GM19468 (cell line): Measurements from ENCODE around the gene RHAG.
"Not testable (repeated sequence)": the region's sequence is repeated elsewhere in the genome, so short reads cannot be mapped to it uniquely, and the experiment has no call there.

Experiments
- ATAC-seq: cut with Tn5 transposase; IDR thresholded peaks from one replicate; pipeline ENCODE4 v1.9.1; 2021; ENCODE audit warnings: mild to moderate bottlenecking, moderate library complexity, moderate number of reproducible peaks; ENCODE audit not compliant: unreplicated experiment; ENCODE audit errors: extremely low read depth

The RHAG gene

DNA sequence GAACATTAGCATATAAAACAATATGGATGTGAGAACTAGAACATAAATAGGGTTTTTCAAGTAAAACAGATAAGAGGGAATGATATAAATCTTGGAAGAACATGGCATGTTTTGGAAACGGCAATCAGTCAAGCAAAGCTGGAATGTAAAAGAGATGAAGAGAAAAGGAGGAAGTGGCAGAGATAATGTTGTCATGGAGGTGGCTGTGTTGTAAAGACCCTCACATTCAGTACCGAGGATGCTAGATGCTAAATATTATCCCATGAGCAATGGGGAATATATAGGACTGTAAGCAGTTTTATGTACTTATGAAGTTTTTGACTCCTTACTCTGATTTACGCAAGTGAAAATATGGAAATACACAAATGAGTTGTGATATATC lies 702 bp upstream of the RHAG start:
- no peak for ATAC-seq

DNA sequence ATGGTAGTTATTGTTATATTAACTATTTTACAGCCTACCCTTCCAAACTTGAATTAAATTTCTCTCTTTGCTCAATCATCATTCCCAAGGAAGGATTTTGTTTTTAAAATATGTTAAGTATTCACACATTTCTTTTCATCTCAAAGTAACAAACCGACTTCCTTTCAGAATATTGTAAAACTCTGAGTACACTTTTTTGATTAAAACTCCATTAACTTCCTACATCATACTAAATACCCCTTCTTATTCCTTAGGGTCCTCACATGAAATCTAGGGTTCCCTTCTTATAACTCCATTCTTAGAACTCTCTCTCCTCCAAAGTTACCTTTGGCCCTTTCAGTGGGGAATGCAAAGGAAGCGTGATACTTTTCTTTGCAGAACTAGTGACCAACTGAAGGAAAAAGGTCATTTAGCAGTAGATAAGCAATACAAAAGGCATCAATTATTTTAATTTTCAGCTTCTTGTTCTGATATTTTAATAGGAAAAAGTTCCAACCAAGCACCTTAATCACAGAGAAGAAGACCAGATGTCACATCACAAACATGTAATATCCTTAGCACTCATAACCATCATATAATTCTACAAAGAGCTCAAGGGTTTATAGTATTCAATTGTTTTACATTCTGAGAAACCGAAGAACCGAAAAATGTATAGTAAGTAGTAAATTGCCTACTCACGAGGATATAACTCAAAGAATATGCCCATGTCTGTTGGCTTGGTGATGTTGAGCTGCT lies 494 bp downstream of the RHAG start:
- no peak for ATAC-seq

DNA sequence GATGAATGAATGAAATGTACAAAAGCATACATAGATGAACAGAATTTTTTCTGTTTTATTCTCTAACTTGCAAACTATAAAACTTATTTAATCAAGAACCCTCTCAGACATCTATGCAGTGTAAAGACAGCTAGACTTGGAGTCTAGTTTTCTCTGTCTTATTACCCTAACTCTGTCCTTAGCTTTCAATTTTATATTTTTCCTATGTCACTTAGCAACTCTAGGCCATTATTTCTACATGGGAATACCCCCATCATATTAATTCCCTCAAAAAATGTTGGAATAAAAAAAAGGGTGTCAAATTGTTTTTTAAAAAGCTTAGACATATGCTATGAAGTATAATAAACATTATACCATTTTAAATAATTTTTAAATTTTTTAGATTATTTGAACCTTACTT lies 1.2 kb downstream of the RHAG start:
- ATAC-seq, result no peak

DNA sequence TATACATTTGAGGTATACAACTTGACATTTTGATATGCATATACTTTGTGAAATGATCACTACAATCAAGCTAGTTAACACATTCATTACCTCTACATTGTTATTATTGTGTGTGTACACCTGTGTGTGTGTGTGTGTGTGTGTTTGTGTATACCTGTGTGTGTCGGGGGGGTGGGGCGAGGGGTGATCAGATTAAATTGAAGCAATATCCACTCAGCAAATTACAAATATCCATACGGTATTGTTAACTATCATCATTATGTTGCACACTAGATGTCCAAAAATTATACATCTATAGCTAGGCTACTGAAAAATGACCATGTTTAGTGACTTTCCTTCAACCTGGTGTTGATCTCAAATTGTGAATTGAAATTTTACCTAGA lies 1.8 kb downstream of the RHAG start:
- no peak for ATAC-seq

DNA sequence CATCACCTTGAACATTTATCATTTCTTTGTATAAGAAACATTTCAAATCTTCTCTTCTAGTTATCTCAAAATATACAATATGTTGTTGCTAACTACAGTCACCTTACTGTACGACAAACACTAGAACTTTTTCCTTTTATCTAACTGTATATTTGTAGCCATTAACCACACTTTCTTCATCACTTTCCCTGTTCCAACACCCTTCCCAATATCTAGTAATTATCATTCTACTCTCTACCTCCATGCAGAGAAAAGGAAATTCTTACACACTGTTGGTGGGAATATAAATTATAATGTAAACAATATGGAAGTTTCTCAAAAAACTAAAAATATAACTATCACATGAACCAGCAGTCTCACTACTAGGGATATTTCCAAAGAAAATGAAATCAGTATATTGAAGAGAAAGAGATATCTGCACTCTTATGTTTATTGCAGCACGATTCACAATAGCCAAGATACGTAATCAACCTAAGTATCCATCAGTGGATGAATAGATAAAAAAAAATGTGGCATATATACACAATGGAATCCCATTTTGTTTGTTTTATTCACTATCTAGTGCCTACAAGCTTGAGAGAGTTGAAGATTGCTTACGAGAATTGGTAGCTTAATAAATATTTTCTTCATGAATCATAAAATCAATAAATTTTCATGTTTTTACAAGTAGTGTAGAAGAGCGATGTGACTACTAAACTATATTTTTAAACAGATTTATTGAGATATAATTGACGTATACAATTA lies 2.4 kb downstream of the RHAG start:
- ATAC-seq, result no peak

DNA sequence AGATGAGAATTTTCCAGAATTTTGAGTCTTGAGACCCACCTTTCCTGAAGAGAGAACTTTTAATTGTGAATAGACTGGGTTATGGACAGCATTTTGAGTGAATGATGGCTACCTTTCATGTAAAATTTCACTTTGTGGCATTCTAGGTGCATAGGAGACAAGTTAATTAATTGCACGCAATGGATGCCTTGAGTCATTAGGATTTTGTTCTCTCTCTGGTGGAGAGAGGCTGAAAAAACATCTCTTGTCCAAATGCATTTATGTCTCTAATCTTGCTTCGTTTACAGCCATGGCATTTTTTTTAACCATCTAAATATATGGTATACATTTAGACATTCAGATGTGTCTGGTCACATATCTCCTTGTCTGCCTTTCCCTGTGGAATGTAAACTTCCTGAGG lies 3.1 kb downstream of the RHAG start:
- ATAC-seq, result no peak

DNA sequence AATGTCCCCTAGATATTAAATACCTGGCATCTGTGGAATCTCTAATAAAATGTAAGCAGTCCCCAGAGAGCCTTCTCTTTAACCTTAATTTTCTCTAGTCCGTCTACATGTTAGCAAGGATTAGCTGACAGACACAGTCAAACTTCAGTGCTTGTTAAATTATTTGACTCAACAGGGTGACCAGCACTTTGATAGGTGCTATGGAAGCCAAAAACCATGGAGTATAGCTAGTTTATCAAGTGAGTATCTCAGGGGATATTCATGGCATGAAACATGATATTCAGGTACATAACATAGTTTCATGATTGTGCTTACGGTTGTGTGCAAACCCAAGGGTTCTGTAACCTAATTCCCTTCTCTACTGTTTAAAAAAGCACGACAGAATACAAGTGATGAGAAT lies 3.9 kb downstream of the RHAG start:
- no peak for ATAC-seq

DNA sequence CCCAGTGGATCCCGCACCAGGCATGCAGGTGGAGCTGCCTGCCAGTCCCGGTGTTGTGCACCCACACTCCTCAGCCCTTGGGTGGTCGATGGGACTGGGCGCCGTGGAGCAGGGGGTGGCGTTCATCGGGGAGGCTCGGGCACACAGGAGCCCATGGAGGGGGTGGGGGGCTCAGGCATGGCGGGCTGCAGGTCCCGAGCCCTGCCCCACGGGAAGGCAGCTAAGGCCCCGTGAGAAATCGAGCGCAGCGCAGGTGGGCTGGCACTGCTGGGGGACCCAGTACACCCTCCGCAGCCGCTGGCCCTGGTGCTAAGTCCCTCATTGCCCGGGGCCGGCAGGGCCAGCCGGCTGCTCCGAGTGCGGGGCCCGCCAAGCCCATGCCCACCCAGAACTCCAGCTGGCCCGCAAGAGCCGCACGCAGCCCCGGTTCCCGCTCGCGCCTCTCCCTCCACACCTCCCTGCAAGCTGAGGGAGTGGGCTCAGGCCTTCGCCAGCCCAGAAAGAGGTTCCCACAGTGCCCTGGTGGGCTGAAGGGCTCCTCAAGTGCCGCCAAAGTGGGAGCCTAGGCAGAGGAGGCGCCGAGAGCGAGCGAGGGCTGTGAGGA lies 7.1 kb downstream of the RHAG start:
- not testable (repeated sequence) for ATAC-seq

DNA sequence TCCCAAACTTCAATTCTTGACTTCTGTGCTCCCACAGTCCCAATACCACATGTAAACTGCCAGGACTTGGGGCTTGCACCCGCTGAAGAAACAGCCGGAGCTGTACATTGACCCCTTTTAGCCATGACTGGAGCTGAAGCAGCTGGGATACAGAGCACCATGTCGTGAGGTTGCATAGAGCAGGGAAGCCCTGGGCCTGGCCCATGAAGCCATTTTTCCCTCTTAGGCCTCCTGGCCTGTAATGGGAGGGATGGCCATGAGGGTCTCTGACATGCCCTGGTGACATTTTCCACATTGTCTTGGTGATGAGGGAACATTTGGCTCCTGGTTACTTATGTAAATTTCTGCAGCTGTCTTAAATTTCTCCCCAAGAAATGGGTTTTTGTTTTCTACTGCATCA lies 9.8 kb downstream of the RHAG start:
- ATAC-seq, result no peak

DNA sequence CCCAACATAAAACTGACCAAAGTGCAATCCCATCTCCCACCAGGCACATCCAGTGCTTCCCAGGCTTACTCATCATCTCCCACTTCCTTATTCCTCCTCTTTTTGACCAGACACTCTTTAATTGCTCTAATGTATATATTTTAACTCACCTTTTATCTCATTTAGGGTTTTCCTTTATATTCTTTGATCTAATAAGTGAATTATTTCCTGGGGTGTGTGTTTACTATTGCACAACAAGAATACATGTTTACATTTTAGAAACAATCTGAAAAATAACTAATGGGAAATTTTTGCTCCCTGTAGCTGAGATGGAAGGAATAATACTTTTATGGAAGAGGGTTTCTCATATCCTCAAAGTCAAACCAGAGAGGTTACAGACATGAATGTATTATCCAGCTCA lies 18.4 kb downstream of the RHAG start:
- no peak for ATAC-seq

DNA sequence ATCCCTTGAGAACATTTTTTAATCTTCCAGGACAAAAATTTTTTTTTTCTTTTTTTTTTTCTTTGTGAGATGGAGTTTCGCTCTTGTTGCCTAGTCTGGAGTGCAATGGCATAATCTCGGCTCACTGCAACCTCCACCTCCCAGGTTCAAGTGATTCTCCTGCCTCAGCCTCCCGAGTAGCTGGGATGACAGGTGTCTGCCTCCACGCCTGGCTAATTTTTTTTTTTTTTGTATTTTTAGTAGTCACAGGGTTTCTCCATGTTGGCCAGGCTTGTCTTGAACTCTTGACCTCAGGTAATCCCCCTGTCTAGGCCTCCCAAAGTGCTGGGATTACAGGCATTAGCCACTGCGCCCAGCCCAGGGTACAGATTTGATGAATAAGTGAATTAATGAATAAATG lies 22.5 kb downstream of the RHAG start:
- not testable (repeated sequence) for ATAC-seq

DNA sequence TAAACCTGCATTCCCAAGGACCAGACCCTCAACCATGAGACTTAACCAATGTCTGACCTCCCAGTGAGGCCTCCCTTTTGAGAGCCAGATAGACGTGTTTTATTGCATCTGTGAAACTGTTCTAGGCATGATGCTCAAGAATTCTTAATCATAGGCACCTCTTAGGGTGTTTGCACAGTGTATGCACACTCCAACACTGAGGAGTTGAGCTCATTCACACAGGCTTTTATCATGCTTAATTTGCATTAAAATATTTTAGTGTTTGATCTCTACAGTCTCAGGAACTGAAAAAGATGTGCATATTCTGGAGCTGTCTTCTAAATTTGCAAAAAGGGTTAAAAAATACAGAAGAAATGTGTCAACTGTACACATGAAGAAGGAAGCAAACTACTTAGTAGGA lies 27.4 kb downstream of the RHAG start:
- ATAC-seq, result no peak

DNA sequence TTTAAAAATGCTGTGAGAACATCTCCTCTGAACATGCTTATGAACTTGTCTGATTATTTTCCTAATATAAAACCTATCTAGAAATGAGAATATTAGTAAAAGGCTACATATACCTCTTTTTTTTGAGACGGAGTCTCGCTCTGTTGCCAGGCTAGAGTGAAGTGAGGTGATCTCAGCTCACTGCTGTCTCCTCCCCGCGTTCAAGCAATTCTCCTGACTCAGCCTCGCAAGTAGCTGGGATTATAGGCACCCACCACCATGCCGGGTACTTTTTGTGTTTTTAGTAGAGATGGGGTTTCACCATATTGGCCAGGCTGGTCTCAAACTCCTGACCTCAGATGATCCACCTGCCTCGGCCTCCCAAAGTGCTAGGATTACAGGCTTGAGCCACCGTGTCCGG lies 28.4 kb downstream of the RHAG start:
- ATAC-seq, result not testable (repeated sequence)

DNA sequence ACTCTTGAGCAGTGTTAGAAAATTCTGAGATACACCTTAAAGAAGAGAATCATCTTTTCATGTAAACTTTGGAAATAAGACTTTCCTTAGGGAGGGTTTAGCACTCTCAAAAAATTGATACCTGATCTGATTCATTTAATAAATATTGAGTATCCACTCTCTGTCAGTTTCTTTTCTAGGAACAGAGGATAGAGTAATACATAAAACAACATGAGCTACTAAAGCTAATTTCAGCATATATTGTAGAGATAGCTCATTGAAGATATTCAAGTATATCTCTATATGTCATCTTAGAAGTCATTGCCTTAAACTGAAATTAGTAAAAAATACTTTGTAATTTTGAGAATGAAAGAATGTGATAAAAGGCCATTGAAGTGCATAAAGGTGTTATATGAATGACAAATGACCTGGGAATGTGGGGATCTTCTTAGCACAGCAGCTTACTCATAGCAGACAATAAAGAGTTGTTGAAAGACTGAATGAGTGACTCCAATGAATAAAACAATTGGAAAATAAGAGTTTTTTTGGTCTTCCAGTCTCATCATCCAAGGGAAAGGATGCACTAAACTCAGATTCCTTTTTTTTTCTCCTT lies 29.2 kb downstream of the RHAG start:
- no peak for ATAC-seq

DNA sequence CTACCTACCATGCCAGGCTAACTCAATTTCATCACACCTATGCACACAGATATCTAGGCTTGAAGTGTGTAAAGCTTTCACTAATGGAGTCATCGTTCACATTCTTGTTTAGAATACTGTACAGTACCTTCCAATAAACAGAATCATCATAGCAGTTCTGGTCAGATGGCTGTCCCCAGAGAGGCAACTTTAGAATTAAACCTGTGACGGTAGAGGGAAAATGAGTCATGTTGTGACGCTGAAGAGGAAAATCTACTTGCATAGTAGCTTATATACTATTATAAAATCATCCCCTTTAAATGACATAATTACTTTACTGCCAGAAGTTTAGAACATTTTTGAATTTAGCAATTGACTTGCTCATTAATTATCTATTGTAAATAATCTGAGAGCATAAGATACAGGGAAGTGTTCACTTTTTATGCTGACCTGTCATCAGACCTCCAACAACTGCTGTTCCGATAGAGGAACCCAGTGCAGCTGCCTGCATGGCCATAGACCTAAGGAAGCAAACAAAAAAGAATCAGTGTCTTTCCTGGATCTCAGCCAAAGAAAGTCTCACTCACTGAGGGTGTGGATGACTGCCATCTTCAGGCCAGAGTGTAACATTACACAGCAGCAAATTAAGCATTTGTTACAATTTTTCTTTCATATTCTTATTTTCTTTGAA lies 29.8 kb downstream of the RHAG start:
- peak; percentile 29 for ATAC-seq

DNA sequence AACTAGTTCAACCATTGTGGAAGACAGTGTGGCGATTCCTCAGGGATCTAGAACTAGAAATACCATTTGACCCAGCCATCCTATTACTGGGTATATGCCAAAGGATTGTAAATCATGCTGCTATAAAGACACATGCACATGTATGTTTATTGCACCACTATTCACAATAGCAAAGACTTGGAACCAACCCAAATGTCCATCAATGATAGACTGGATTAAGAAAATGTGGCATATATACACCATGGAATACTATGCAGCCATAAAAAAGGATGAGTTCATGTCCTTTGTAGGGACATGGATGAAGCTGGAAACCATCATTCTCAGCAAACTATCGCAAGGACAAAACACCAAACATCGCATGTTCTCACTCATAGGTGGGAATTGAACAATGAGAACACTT lies 32.6 kb downstream of the RHAG start:
- not testable (repeated sequence) for ATAC-seq

DNA sequence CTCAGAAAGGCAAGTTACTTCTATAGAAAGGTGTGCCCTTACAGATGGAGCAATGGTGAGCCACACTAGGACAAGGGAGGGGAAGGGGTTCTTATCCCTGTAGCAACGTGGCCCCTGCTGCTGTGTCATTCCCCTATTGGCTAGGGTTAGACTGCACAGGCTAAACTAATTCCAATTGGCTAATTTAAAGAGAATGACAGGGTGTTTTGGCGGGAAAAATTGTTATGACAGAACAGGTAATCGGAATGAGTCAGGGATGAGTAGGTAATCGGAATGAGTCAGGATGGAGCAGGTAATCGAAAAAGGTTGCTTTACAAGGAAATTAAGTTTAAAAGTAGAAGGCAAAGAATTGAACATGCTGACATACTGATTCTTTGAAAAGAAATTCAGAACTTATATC lies 49.4 kb downstream of the RHAG start:
- not testable (repeated sequence) for ATAC-seq

DNA sequence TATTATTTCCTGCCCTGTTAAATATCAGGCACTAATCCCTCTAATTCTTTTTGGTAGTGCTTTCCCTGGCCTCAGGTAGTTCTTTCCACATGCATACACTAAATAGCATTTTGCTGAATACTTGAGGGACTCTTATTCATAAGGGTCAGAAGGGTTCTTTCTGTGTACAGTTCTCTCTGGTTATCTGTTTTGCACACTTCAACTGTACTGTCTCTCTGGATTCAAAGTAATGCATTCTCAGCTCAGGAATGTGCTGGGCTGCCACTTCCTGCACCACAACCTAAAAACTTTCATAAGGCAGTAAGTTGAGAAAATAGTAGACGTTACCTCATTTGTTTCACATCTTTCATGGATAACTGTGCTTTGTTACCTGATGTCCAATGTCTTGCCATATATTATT lies 54.1 kb downstream of the RHAG start:
- no peak for ATAC-seq

DNA sequence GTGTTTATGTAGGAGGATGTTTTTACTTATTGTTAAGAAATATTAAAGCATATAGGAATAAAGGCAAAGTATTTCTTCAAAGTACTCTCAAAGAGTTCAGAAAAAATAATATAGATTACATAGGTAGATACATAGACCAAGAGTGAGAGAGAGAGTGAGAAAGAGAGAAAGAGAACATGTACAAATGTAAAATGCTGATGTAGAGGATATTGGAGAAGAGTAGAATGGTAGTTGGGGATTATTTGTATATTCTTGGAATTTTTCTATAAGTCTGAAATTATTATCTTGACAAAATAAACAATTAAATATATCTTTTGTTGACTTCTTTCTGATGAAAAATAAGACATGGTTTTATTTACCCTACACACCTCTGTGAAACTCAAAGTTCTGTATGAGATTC lies 57.0 kb downstream of the RHAG start:
- ATAC-seq, result no peak

DNA sequence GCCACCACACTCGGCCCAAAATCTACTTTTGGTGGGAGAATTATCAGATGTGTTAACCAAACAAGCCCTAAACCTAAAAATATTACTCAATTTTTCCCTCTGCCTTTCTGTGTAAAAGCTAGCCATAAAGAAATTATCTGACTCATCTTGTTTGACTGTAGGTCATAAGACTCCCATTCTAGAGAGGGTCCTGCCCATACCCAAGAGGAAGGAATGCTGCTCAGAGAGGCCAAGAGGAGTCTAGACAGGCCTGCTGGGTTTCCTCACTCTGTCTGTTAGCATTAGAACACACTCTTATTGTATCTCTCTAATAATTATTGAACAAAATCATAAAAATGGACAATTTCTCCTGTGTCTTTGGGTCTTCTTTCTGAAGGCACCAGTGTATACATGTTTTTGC lies 60.0 kb downstream of the RHAG start:
- no peak for ATAC-seq
